Measurements from ENCODE around the gene SOCS1.
"Not testable (repeated sequence)": the region's sequence is repeated elsewhere in the genome, so short reads cannot be mapped to it uniquely, and the experiment has no call there.

Gene SOCS1

GRCh38 chr16:11255737-11256660 is at the start of gene SOCS1:
SOCS1 (minus strand) TSS chr16:11256204; CDS start chr16:11255478, 726 bp downstream.
- DNase-seq (ENCODE audit: low read depth in 2 of 2): peak; percentile 80 to 81

GRCh38 chr16:11303405-11304138 is 47.6 kb upstream of the SOCS1 start:
- DNase-seq (ENCODE audit: low read depth in 2 of 2): no peak

GRCh38 chr16:11302977-11303376 is 47.0 kb upstream of the SOCS1 start:
- DNase-seq (ENCODE audit: low read depth in 2 of 2): no peak

GRCh38 chr16:11301645-11302501 is 45.9 kb upstream of the SOCS1 start:
- no peak for DNase-seq (ENCODE audit: low read depth in 2 of 2)

GRCh38 chr16:11300560-11300892 is 44.5 kb upstream of the SOCS1 start:
- DNase-seq (ENCODE audit: low read depth in 2 of 2): no peak

GRCh38 chr16:11299865-11300559 is 44.0 kb upstream of the SOCS1 start:
- DNase-seq (ENCODE audit: low read depth in 2 of 2): no peak

- DNase-seq (ENCODE audit: low read depth in 2 of 2): not testable (repeated sequence)
Measured at GRCh38 chr16:11298950-11299547, 43.0 kb upstream of the SOCS1 start.

GRCh38 chr16:11298143-11298900 is 42.3 kb upstream of the SOCS1 start:
- DNase-seq (ENCODE audit: low read depth in 2 of 2): no peak

GRCh38 chr16:11297492-11298142 is 41.6 kb upstream of the SOCS1 start:
- DNase-seq (ENCODE audit: low read depth in 2 of 2): peak; percentile 31 to 33

- no peak for DNase-seq (ENCODE audit: low read depth in 2 of 2)
Measured at GRCh38 chr16:11296706-11297491, 40.9 kb upstream of the SOCS1 start.

GRCh38 chr16:11296351-11296705 is 40.3 kb upstream of the SOCS1 start:
- DNase-seq (ENCODE audit: low read depth in 2 of 2): no peak

GRCh38 chr16:11295672-11296071 is 39.7 kb upstream of the SOCS1 start:
- DNase-seq (ENCODE audit: low read depth in 2 of 2): no peak

- DNase-seq (ENCODE audit: low read depth in 2 of 2): no peak
Measured at GRCh38 chr16:11292076-11292748, 36.2 kb upstream of the SOCS1 start.

GRCh38 chr16:11291091-11291703 is 35.2 kb upstream of the SOCS1 start:
- no peak for DNase-seq (ENCODE audit: low read depth in 2 of 2)

GRCh38 chr16:11290102-11290893 is 34.3 kb upstream of the SOCS1 start:
- no peak for DNase-seq (ENCODE audit: low read depth in 2 of 2)

- DNase-seq (ENCODE audit: low read depth in 2 of 2): not testable (repeated sequence)
Measured at GRCh38 chr16:11289696-11290095, 33.7 kb upstream of the SOCS1 start.

- DNase-seq (ENCODE audit: low read depth in 2 of 2): no peak
Measured at GRCh38 chr16:11289202-11289601, 33.2 kb upstream of the SOCS1 start.

Measured in stimulated activated CD8-positive, alpha-beta memory T cell treated with anti-CD3 and anti-CD28 coated beads, Interleukin-7, amount 100 ng/mL, for 1 hour (primary cell).